Sigmoid colon (tissue), 7 donors: ENCODE data around the gene LCE4A. TPM values are rescaled to one million over a fixed set of nuclear protein-coding genes. Genes with fewer than 3 reads are reported as not detected.

Experiments
- DNase-seq: peaks from one replicate; pipeline ENCODE4 v3.0.0-alpha.2; 2019
- H3K27ac ChIP-seq, 4 donors: fragments of 200-600 bp; sonication (generic); one replicate each; pipeline ENCODE4 v1.5.1; 2016 to 2019; ENCODE audit warnings: mild to moderate bottlenecking in 1 of 4
- H3K27me3 ChIP-seq, 3 donors: fragments of 200-600 bp; sonication (generic); one replicate each; pipeline ENCODE4 v1.5.1; 2019; ENCODE audit warnings: mild to moderate bottlenecking in 1 of 3
- H3K36me3 ChIP-seq, 4 donors: fragments of 200-600 bp; sonication (generic); one replicate each; pipeline ENCODE4 v1.5.1; 2016 to 2019
- H3K4me1 ChIP-seq, 4 donors: fragments of 200-600 bp; sonication (generic); one replicate each; pipeline ENCODE4 v1.5.1; 2017 to 2019
- H3K4me3 ChIP-seq, 4 donors: fragments of 200-600 bp; sonication (generic); one replicate each; pipeline ENCODE4 v1.5.1; 2017 to 2019; ENCODE audit warnings: mild to moderate bottlenecking in 2 of 4, moderate library complexity in 1 of 4
- H3K9me3 ChIP-seq, 4 donors: fragments of 200-600 bp in 3 of 4; sonication (generic) in 3 of 4; one replicate each; pipeline versions ENCODE4 v1.5.1 to v1.6.1; 2013 to 2019
- CTCF ChIP-seq, 4 experiments: fragments of 450-650 bp in 3 of 4; fragments of 200-600 bp in 1 of 4; IDR thresholded peaks; one replicate each; pipeline ENCODE4 v1.5.1; 2016 to 2019; ENCODE audit warnings: antibody characterized with exemption in 4 of 4, mild to moderate bottlenecking in 3 of 4, moderate library complexity in 2 of 4
- EP300 ChIP-seq, 4 donors: sonication (generic); formaldehyde crosslinking; IDR thresholded peaks; one replicate each; pipeline ENCODE4 v1.6.1; 2017; ENCODE audit warnings: antibody characterized with exemption in 4 of 4
- POLR2A ChIP-seq, 2 donors: fragments of 450-650 bp; IDR thresholded peaks; one replicate each; pipeline ENCODE4 v1.6.1; 2016; ENCODE audit warnings: antibody characterized with exemption in 2 of 2, mild to moderate bottlenecking in 2 of 2, moderate library complexity in 2 of 2
- POLR2AphosphoS5 ChIP-seq, 4 donors: sonication (generic); formaldehyde crosslinking; IDR thresholded peaks; one replicate each; pipeline ENCODE4 v1.6.1; 2017; ENCODE audit warnings: antibody characterized with exemption in 4 of 4
- WGBS, 2 donors: extraction: QIAGEN DNeasy Blood & Tissue Kit; methylation state at CpG; one replicate each; pipeline ENCODE4 v1.1.7; 2013; 5-methylcytosine and 5-hydroxymethylcytosine counted together
- intact Hi-C: fragments of 100-400 bp; cut with DNase I; formaldehyde crosslinking; loops from one replicate; pipeline ENCODE4 v1.15.1; 2023
- polyA plus RNA-seq, 3 donors: library from polyadenylated mRNA; stranded (reverse); fragments of 200-250 nt; gene quantifications; one replicate each; pipeline ENCODE4 v1.2.3, GENCODE V29; 2013
- total RNA-seq, 4 donors: library from RNA; depleted of rRNA; stranded (reverse); fragments of >200 nt; gene quantifications; one replicate each; pipeline ENCODE4 v1.1.0, GENCODE V29; 2016
- donor health status: healthy with polysubstance abuse.
- donor health status: Bipolar disorder and iron deficiency.
- donor health status: healthy.

The LCE4A gene
- total and polyA plus RNA-seq, 7 donors, result not detected

GRCh38 chr1:152757747-152758146 lies 49.8 kb downstream of the LCE4A start, which contains the start of gene KPRP:
KPRP (plus strand) TSS chr1:152758025; CDS start chr1:152759589, 1,564 bp downstream.
- TF ChIP-seq POLR2A (IDR thresholded peaks at IDR 0.05) (no peak), POLR2AphosphoS5 (IDR thresholded peaks at IDR 0.05) (no peak), EP300 (IDR thresholded peaks at IDR 0.05) (no peak), CTCF (IDR thresholded peaks at IDR 0.05) (no peak)
- H3K4me1 ChIP-seq, result no peaks in the 10 kb centered on the region
- no peaks in the 10 kb centered on the region for H3K9me3 ChIP-seq
- no peaks in the 10 kb centered on the region for H3K27me3 ChIP-seq
- intact Hi-C loops, result no loop called here
- H3K4me3 ChIP-seq, result no peak within 1 kb of the TSS
- no peak for DNase-seq
- H3K36me3 ChIP-seq, result no peaks in the 10 kb centered on the region
- H3K27ac ChIP-seq, result no peak within 1 kb of the TSS
- WGBS, 2 donors, result 58 to 72% methylated on average over 6 of the region's 6 CpGs

GRCh38 chr1:152758636-152759035 lies 50.7 kb downstream of the LCE4A start:
- intact Hi-C loops, result no loop called here
- Histone ChIP-seq H3K9me3 (no peaks in the 10 kb centered on the region), H3K27ac (no peak overlapping the region), H3K4me1 (no peaks in the 10 kb centered on the region), H3K36me3 (no peaks in the 10 kb centered on the region), H3K4me3 (no peak overlapping the region), H3K27me3 (no peaks in the 10 kb centered on the region)
- no peak for DNase-seq
- 67 to 80% methylated on average over 4 of the region's 4 CpGs for WGBS, 2 donors
- TF ChIP-seq CTCF (IDR thresholded peaks at IDR 0.05), result no peak
- no peak for TF ChIP-seq EP300 (IDR thresholded peaks at IDR 0.05)
- no peak for TF ChIP-seq POLR2A (IDR thresholded peaks at IDR 0.05)
- TF ChIP-seq POLR2AphosphoS5 (IDR thresholded peaks at IDR 0.05), result no peak

Other genes with a start within 250 kb of the LCE4A start
- gene LCE5A, start 197.4 kb upstream of the LCE4A start, total RNA-seq, result not detected
- gene LCE5A, start 197.4 kb upstream of the LCE4A start, polyA plus RNA-seq, result not detected
- not detected for gene CRCT1, start 193.7 kb upstream of the LCE4A start, total RNA-seq
- gene CRCT1, start 193.7 kb upstream of the LCE4A start, polyA plus RNA-seq, result under 1 TPM in 1 of 3 donors, not detected in 2; 0.28 TPM
- not detected for gene LCE3E, start 141.4 kb upstream of the LCE4A start, total RNA-seq
- not detected for gene LCE3E, start 141.4 kb upstream of the LCE4A start, polyA plus RNA-seq
- gene LCE3D, start 127.6 kb upstream of the LCE4A start, total RNA-seq, result not detected
- gene LCE3D, start 127.6 kb upstream of the LCE4A start, polyA plus RNA-seq, result not detected
- not detected for gene LCE3C, start 107.9 kb upstream of the LCE4A start, total RNA-seq
- gene LCE3C, start 107.9 kb upstream of the LCE4A start, polyA plus RNA-seq, result not detected
- not detected for gene LCE3B, start 94.3 kb upstream of the LCE4A start, total RNA-seq
- gene LCE3B, start 94.3 kb upstream of the LCE4A start, polyA plus RNA-seq, result not detected
- gene LCE3A, start 85.1 kb upstream of the LCE4A start, total RNA-seq, result not detected
- gene LCE3A, start 85.1 kb upstream of the LCE4A start, polyA plus RNA-seq, result not detected
- not detected for gene LCE2D, start 44.8 kb upstream of the LCE4A start, total RNA-seq
- not detected for gene LCE2D, start 44.8 kb upstream of the LCE4A start, polyA plus RNA-seq
- not detected for gene LCE2C, start 32.9 kb upstream of the LCE4A start, total RNA-seq
- not detected for gene LCE2C, start 32.9 kb upstream of the LCE4A start, polyA plus RNA-seq
- gene LCE2B, start 22.0 kb upstream of the LCE4A start, total RNA-seq, result not detected
- not detected for gene LCE2B, start 22.0 kb upstream of the LCE4A start, polyA plus RNA-seq
- gene LCE2A, start 9.8 kb upstream of the LCE4A start, total RNA-seq, result not detected
- not detected for gene LCE2A, start 9.8 kb upstream of the LCE4A start, polyA plus RNA-seq
- gene KPRP, start 49.9 kb downstream of the LCE4A start, total RNA-seq, result not detected
- not detected for gene KPRP, start 49.9 kb downstream of the LCE4A start, polyA plus RNA-seq
- gene LCE1F, start 67.0 kb downstream of the LCE4A start, total RNA-seq, result not detected
- not detected for gene LCE1F, start 67.0 kb downstream of the LCE4A start, polyA plus RNA-seq
- gene LCE1E, start 78.1 kb downstream of the LCE4A start, total RNA-seq, result not detected
- gene LCE1E, start 78.1 kb downstream of the LCE4A start, polyA plus RNA-seq, result not detected
- not detected for gene LCE1D, start 88.6 kb downstream of the LCE4A start, total RNA-seq
- not detected for gene LCE1D, start 88.6 kb downstream of the LCE4A start, polyA plus RNA-seq
- gene LCE1C, start 98.5 kb downstream of the LCE4A start, total RNA-seq, result not detected
- not detected for gene LCE1C, start 98.5 kb downstream of the LCE4A start, polyA plus RNA-seq
- gene LCE1B, start 103.8 kb downstream of the LCE4A start, total RNA-seq, result not detected
- not detected for gene LCE1B, start 103.8 kb downstream of the LCE4A start, polyA plus RNA-seq
- gene LCE1A, start 119.3 kb downstream of the LCE4A start, total RNA-seq, result not detected
- gene LCE1A, start 119.3 kb downstream of the LCE4A start, polyA plus RNA-seq, result not detected
- not detected for gene LCE6A, start 134.7 kb downstream of the LCE4A start, total RNA-seq
- 1 to 10 TPM in 1 of 3 donors, not detected in 2; 2.4 TPM for gene LCE6A, start 134.7 kb downstream of the LCE4A start, polyA plus RNA-seq
- not detected for gene LCE7A, start 151.8 kb downstream of the LCE4A start, total RNA-seq
- not detected for gene LCE7A, start 151.8 kb downstream of the LCE4A start, polyA plus RNA-seq
- not detected for gene SMCP, start 170.2 kb downstream of the LCE4A start, total RNA-seq
- not detected for gene SMCP, start 170.2 kb downstream of the LCE4A start, polyA plus RNA-seq
- not detected for gene IVL, start 200.4 kb downstream of the LCE4A start, total RNA-seq
- 1 to 10 TPM in 1 of 3 donors, under 1 TPM in 1, not detected in 1; 0.03 to 1.2 TPM for gene IVL, start 200.4 kb downstream of the LCE4A start, polyA plus RNA-seq
- gene SPRR5, start 239.0 kb downstream of the LCE4A start, total RNA-seq, result not detected
- gene SPRR5, start 239.0 kb downstream of the LCE4A start, polyA plus RNA-seq, result not detected